GM19351 (cell line): Measurements from ENCODE around the gene CLRN1.

Experiments
- ATAC-seq: cut with Tn5 transposase; IDR thresholded peaks from one replicate; pipeline ENCODE4 v1.9.1; 2021; ENCODE audit warnings: mild to moderate bottlenecking, moderate library complexity; ENCODE audit not compliant: unreplicated experiment

CLRN1 gene

DNA sequence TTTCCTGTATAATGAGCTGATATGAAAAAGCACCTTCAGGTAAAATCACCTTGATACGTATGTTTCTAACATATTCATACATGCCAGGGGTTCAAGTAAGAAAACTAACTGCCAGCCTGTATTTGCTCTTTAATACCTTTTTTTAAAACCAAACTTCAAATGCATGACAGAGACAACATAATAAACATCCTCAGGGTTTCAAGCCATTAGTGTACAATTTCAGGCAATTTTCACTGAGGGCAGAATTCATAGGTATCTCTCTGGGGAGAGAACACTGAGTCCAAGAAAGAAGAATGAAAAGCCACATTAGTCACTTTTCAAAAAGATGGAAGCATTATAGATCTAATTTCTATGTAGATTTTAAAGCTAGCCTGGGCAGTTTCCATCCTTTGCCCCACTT, 94.2 kb downstream of the CLRN1 start:
- no peak for ATAC-seq

DNA sequence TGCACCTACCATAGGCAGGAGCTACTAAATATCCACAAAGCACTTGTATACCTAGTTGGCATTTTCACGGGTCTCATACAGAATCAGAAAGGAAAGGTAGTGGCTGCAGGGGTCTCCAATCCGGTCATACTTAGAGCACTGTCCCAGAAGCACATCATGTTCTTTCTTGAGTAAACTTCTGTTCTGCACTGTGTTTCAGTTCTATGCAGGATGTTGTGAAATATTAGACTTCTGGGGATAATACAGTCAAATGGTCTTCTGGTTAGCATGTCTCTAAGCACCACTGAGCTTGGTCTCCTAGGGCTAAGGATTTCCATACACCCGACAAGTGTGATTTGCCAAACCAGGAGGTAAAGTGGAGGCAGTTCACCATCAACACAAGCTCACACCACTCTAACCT, 95.2 kb downstream of the CLRN1 start:
- ATAC-seq = no peak

DNA sequence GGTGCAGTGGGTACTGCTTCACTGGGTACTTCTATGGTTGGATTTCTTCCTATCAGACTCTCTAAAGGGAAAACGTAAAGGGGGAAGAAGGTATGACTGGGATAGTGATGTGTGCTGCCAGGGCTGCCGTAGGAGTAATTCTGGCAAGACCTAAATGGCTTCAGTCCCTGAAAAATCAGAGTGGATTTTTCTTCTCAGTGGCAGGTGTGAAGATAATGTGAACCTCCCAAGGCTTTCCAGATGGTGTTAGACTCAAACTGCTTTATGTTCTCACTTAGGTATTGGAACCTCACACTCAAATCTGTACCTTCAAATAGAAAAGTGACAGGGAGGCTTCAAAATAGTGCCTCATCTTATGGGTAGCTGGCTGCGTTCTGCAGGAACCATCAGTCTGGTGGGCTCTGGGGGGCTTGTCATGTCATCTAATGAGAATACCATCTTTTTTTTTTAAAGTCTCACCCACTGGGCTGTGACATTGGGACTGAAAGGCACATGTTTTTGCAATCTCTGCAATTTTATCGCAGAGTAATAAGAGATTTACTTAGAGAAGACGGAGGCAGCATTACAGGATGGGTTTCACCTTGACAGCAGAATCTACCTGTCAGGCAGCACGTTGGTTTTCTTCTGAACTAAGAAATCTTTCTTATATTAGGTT, 95.8 kb downstream of the CLRN1 start:
- no peak for ATAC-seq
